Brain microvascular endothelial cell (primary cell): Measurements from ENCODE around the gene PGD.
A peak's percentile ranks its signal among the peaks of the same experiment; 100 is the strongest.

Experiments used
- DNase-seq: peaks from one replicate; pipeline ENCODE4 v3.0.0-alpha.2; 2020
- H3K27ac ChIP-seq: fragments of 250-450 bp; sonication (Bioruptor Pico); 2 replicates; pipeline ENCODE4 v1.5.1; 2020; ENCODE audit warnings: mild to moderate bottlenecking, moderate library complexity
- H3K27me3 ChIP-seq: fragments of 250-450 bp; sonication (Bioruptor Pico); replicated peaks from 2 replicates; pipeline ENCODE4 v1.5.1; 2020; ENCODE audit warnings: mild to moderate bottlenecking
- H3K36me3 ChIP-seq: fragments of 250-450 bp; sonication (Bioruptor Pico); replicated peaks from 2 replicates; pipeline ENCODE4 v1.5.1; 2020; ENCODE audit warnings: mild to moderate bottlenecking
- H3K4me3 ChIP-seq: 2 replicates; pipeline ENCODE4 v1.5.1; 2011; ENCODE audit warnings: low read depth, mild to moderate bottlenecking, control low read depth, low read length, moderate library complexity
- CTCF ChIP-seq: IDR thresholded peaks from 2 replicates; pipeline ENCODE4 v1.5.1; 2011; ENCODE audit warnings: low read depth, mild to moderate bottlenecking, moderate library complexity, low read length, control low read depth, inconsistent platforms; ENCODE audit errors: missing control alignments
- in situ Hi-C: cut with HindIII; loops from 2 replicates; pipeline ENCODE4 v1.10.0; 2017; ENCODE audit warnings: low sequenced_read_pairs, low pct_ligation_motif_present

Gene PGD

GRCh38 chr1:10398734-10399443, at the start of gene PGD:
Gene PGD (plus strand): TSS chr1:10399064. CDS start chr1:10399118, 54 bp downstream.
- Histone ChIP-seq H3K27ac (peak within 1 kb of the TSS; percentile 74), H3K36me3 (peaks cover 6% of the 10 kb centered on the region), H3K27me3 (no peaks in the 10 kb centered on the region), H3K4me3 (peak within 1 kb of the TSS; percentile 85)
- in situ Hi-C loops: no loop called here
- DNase-seq: peak; percentile 99
- no peak for TF ChIP-seq CTCF

- Histone ChIP-seq H3K27me3 (no peaks in the 10 kb centered on the region), H3K36me3 (peaks cover 11% of the 10 kb centered on the region), H3K27ac (no peak overlapping the region), H3K4me3 (no peak overlapping the region)
- in situ Hi-C loops: no loop called here
- no peak for DNase-seq
- TF ChIP-seq CTCF: no peak
Measured at GRCh38 chr1:10353282-10353681, 45.6 kb upstream of the PGD start.

GRCh38 chr1:10353693-10354092, 45.2 kb upstream of the PGD start:
- Histone ChIP-seq H3K27ac (no peak overlapping the region), H3K4me3 (no peak overlapping the region), H3K27me3 (no peaks in the 10 kb centered on the region), H3K36me3 (peaks cover 8% of the 10 kb centered on the region)
- DNase-seq: no peak
- TF ChIP-seq CTCF: no peak
- in situ Hi-C loops: no loop called here

GRCh38 chr1:10360045-10360444, 38.8 kb upstream of the PGD start:
- Histone ChIP-seq H3K27me3 (no peaks in the 10 kb centered on the region), H3K4me3 (no peak overlapping the region), H3K36me3 (peaks cover 10% of the 10 kb centered on the region), H3K27ac (no peak overlapping the region)
- DNase-seq: no peak
- TF ChIP-seq CTCF: no peak
- in situ Hi-C loops: no loop called here

GRCh38 chr1:10361515-10361914, 37.3 kb upstream of the PGD start:
- in situ Hi-C loops: no loop called here
- Histone ChIP-seq H3K27me3 (no peaks in the 10 kb centered on the region), H3K27ac (no peak overlapping the region), H3K36me3 (peaks cover 17% of the 10 kb centered on the region), H3K4me3 (no peak overlapping the region)
- no peak for TF ChIP-seq CTCF
- no peak for DNase-seq

- H3K4me3 ChIP-seq: no peak overlapping the region
- no peak for DNase-seq
- H3K27ac ChIP-seq: no peak overlapping the region
- TF ChIP-seq CTCF: no peak
- H3K36me3 ChIP-seq: peaks cover 16% of the 10 kb centered on the region
- H3K27me3 ChIP-seq: no peaks in the 10 kb centered on the region
- in situ Hi-C loops: no loop called here
Measured at GRCh38 chr1:10368194-10368593, 30.7 kb upstream of the PGD start.
